ENCODE results near the gene NPTXR. TPM values are rescaled to one million over a fixed set of nuclear protein-coding genes. Genes with fewer than 3 reads are reported as not detected.

Gene NPTXR
- total RNA-seq (1 to 10 TPM; 4.2 to 4.6 TPM), total RNA-seq (0.97 to 25.0 (median 5.1) reads per million in 172 experiments)
- 6.2 TPM for polyA plus RNA-seq (2013, experiment 1 of 2)
- 4.9 TPM for polyA plus RNA-seq (2013, experiment 2 of 2)

DNA sequence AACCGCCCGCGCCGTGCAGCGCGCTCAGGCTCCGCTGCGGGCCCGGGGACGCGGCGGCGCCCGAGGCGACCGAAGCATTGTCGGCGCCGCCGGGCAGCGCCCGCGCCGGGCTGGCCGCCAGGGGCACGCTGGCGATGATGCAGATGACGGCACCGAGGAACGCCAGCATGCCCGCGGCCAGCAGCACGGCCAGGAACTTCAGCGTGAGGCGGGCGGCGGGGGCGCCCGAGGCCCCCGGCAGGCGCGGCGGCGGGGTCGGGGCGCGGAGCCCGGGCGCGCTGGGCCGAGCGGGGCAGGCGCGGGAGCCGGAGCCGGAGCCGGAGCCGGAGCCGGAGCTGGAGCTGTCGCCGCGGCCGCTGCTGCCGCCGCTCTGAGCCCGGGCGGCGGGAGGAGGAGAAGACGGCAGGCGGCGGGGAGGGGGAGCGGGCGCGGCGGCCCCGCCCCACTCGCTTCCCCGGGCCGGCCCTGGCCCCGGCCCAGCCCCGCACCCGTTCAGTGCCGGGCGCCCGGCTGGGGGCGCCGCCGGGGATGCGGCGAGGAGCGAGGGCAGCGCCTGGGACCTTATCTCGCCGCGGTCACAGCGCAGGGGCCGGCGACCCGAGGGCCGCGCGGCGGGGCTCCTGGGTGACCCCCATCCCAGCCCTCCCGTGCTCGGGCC lies at the start of gene NPTXR:
Gene NPTXR (minus strand): TSS at position 372 of the 658 bp plus-strand sequence.
- H3K4me3 ChIP-seq (ENCODE audit: low read length), result peak within 1 kb of the TSS; percentile 35

DNA sequence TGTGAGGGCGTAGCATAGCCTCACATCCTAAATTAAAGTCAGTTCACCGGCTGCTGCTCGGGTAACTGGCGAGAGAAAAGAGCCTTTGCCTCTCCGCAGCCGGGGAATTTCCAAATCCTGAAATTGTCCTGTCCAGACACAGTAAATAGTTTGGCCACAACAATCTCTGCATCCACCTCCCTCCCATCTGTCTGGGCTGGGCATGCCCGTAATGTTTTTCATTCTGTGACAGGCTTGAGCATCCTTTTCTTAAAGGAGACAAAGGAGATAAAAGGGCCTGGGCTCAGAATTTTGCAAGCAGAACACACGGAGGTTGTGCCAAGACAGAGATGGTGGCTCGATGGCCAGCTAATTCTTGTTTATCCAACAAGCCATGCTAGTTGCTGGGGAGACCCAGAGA lies 47.4 kb upstream of the NPTXR start:
- ChIA-PET CTCF (no interaction called here), POLR2A (no interaction called here)
- no peaks in the 10 kb centered on the region for H3K36me3 Mint-ChIP-seq (ENCODE audit: low read depth)
- no peaks in the 10 kb centered on the region for H3K4me1 Mint-ChIP-seq (ENCODE audit: low read depth)
- H3K9me3 Mint-ChIP-seq, result no peaks in the 10 kb centered on the region
- Histone ChIP-seq H3K27me3 (ENCODE audit: control insufficient read depth in 1 of 2, insufficient read depth in 2 of 2, low read length in 2 of 2) (peaks cover 3 to 4% of the 10 kb centered on the region in 2 experiments), H3K4me1 (ENCODE audit: insufficient read depth, low read length) (no peaks in the 10 kb centered on the region), H3K4me3 (ENCODE audit: low read length) (no peak overlapping the region), H3K36me3 (ENCODE audit: insufficient read depth, low read length) (no peaks in the 10 kb centered on the region), H3K27ac (ENCODE audit: low read depth in 1 of 2, low read length in 2 of 2) (no peak overlapping the region), H3K9me3 (ENCODE audit: control insufficient read depth in 1 of 2, insufficient read depth in 1 of 2, low read length in 2 of 2) (no peaks in the 10 kb centered on the region)
- intact Hi-C loops (cut with DNase I, micrococcal nuclease), result no loop called here
- H3K4me3 Mint-ChIP-seq, result no peak overlapping the region
- peaks cover 23% of the 10 kb centered on the region for H3K27me3 Mint-ChIP-seq
- H3K27ac Mint-ChIP-seq, result no peak overlapping the region
- DNase-seq (no peak), ATAC-seq (ENCODE audit: poor library complexity) (no peak)
- TF ChIP-seq, protein P1, sequence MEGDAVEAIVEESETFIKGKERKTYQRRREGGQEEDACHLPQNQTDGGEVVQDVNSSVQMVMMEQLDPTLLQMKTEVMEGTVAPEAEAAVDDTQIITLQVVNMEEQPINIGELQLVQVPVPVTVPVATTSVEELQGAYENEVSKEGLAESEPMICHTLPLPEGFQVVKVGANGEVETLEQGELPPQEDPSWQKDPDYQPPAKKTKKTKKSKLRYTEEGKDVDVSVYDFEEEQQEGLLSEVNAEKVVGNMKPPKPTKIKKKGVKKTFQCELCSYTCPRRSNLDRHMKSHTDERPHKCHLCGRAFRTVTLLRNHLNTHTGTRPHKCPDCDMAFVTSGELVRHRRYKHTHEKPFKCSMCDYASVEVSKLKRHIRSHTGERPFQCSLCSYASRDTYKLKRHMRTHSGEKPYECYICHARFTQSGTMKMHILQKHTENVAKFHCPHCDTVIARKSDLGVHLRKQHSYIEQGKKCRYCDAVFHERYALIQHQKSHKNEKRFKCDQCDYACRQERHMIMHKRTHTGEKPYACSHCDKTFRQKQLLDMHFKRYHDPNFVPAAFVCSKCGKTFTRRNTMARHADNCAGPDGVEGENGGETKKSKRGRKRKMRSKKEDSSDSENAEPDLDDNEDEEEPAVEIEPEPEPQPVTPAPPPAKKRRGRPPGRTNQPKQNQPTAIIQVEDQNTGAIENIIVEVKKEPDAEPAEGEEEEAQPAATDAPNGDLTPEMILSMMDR (IDR thresholded peaks at IDR 0.05), result no peak

More for the DNA sequence above, at the start of gene NPTXR:
- no peaks in the 10 kb centered on the region for H3K36me3 ChIP-seq (ENCODE audit: insufficient read depth, low read length)
- Mint-ChIP-seq H3K4me3 (peak within 1 kb of the TSS; percentile 88), H3K27me3 (peaks cover 21% of the 10 kb centered on the region), H3K4me1 (ENCODE audit: low read depth) (peaks cover 30% of the 10 kb centered on the region), H3K36me3 (ENCODE audit: low read depth) (no peaks in the 10 kb centered on the region), H3K27ac (no peak within 1 kb of the TSS), H3K9me3 (no peaks in the 10 kb centered on the region)
- peak; percentile 61 for ATAC-seq (ENCODE audit: poor library complexity)
- TF ChIP-seq, protein P1 (IDR thresholded peaks at IDR 0.05), result no peak
- peaks cover 24% of the 10 kb centered on the region for H3K4me1 ChIP-seq (ENCODE audit: insufficient read depth, low read length)
- no peaks in the 10 kb centered on the region for H3K9me3 ChIP-seq (ENCODE audit: control insufficient read depth in 1 of 2, insufficient read depth in 1 of 2, low read length in 2 of 2)
- H3K27me3 ChIP-seq (ENCODE audit: control insufficient read depth in 1 of 2, insufficient read depth in 2 of 2, low read length in 2 of 2), result peaks cover 5 to 12% of the 10 kb centered on the region in 2 experiments
- H3K27ac ChIP-seq (ENCODE audit: low read depth in 1 of 2, low read length in 2 of 2), result no peak within 1 kb of the TSS
- POLR2A ChIA-PET, result interaction anchor here (0.7 to 2.6 kb wide), 17 partner anchors 10 to 308 kb away, joined by 3 to 50 read pairs (median 5); partner anchors contain the start of genes CBX6, CBX7, GTPBP1 and SUN2
- CTCF ChIA-PET, result interaction anchor here (0.7 to 1.3 kb wide), 4 partner anchors 26 to 87 kb away, joined by 3 to 4 read pairs (median 4); no protein-coding TSS in a partner anchor
- intact Hi-C loops (cut with DNase I, micrococcal nuclease), result loop anchor here (5.0 kb wide), 3 partner anchors 86 to 111 kb away; partner anchors contain the start of gene SUN2 (in 1 of the 2)
- peak in 13 of 14 experiments; percentile 17 to 78 (median 40) for DNase-seq

DNA sequence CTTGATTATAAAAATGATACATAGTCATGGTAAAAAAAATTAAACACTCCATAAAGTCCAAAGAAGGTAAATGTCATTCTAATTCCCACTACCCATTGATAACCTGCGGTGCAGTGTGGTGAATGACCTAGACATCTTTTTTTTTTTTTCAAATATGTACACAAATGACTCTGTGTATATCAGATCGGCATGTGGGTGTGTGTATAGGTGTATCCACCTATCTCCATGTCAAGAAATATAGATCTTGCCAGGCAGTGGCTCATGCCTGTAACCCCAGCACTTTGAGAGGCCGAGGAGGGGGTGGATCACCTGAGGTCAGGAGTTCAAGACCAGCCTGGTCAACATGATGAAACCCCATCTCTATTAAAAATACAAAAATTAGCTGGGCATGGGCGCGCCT lies 46.5 kb upstream of the NPTXR start:
- POLR2A ChIA-PET, result interaction anchor here (0.7 kb wide), 1 partner anchor 19 kb away, joined by 3 read pairs; the partner anchor contains the start of gene CBX6

More for the DNA sequence above, 46.5 kb upstream of the NPTXR start:
- Mint-ChIP-seq H3K4me1 (ENCODE audit: low read depth) (no peaks in the 10 kb centered on the region), H3K4me3 (no peak overlapping the region), H3K36me3 (ENCODE audit: low read depth) (no peaks in the 10 kb centered on the region), H3K27ac (no peak overlapping the region), H3K9me3 (no peaks in the 10 kb centered on the region), H3K27me3 (peaks cover 23% of the 10 kb centered on the region)
- H3K4me1 ChIP-seq (ENCODE audit: insufficient read depth, low read length), result no peaks in the 10 kb centered on the region
- CTCF ChIA-PET, result interaction anchor here (0.8 kb wide), 1 partner anchor 20 kb away, joined by 3 read pairs; no protein-coding TSS in a partner anchor
- H3K9me3 ChIP-seq (ENCODE audit: control insufficient read depth in 1 of 2, insufficient read depth in 1 of 2, low read length in 2 of 2), result no peaks in the 10 kb centered on the region
- intact Hi-C loops (cut with DNase I, micrococcal nuclease), result no loop called here
- H3K4me3 ChIP-seq (ENCODE audit: low read length), result no peak overlapping the region
- no peaks in the 10 kb centered on the region for H3K36me3 ChIP-seq (ENCODE audit: insufficient read depth, low read length)
- TF ChIP-seq, protein P1 (IDR thresholded peaks at IDR 0.05), result no peak
- peaks cover under 1 to 4% of the 10 kb centered on the region in 2 experiments for H3K27me3 ChIP-seq (ENCODE audit: control insufficient read depth in 1 of 2, insufficient read depth in 2 of 2, low read length in 2 of 2)
- DNase-seq (no peak), ATAC-seq (ENCODE audit: poor library complexity) (no peak)
- H3K27ac ChIP-seq (ENCODE audit: low read depth in 1 of 2, low read length in 2 of 2), result no peak overlapping the region

Measured in CD4-positive, alpha-beta T cell (primary cell).